ENCODE results near the gene UPF3A.
"Not testable (repeated sequence)": the region's sequence is repeated elsewhere in the genome, so short reads cannot be mapped to it uniquely, and the experiment has no call there.

The UPF3A gene

GRCh38 chr13:114281351-114282040, at the start of gene UPF3A:
Gene UPF3A (plus strand): TSS chr13:114281601. CDS start chr13:114281640, 39 bp downstream.
- peak; percentile 68 for DNase-seq

- no peak for DNase-seq
Measured at GRCh38 chr13:114231886-114232285, 49.5 kb upstream of the UPF3A start.

- no peak for DNase-seq
Measured at GRCh38 chr13:114234266-114234644, 47.1 kb upstream of the UPF3A start.

- DNase-seq = peak; percentile 41
Measured at GRCh38 chr13:114234645-114235421, 46.6 kb upstream of the UPF3A start, which contains the start of gene CDC16. Gene CDC16 (plus strand): TSS chr13:114234897. CDS start chr13:114235085, 188 bp downstream.

- DNase-seq = no peak
Measured at GRCh38 chr13:114235697-114236096, 45.7 kb upstream of the UPF3A start.

- no peak for DNase-seq
Measured at GRCh38 chr13:114236227-114236626, 45.2 kb upstream of the UPF3A start.

- no peak for DNase-seq
Measured at GRCh38 chr13:114237415-114238112, 43.8 kb upstream of the UPF3A start.

- no peak for DNase-seq
Measured at GRCh38 chr13:114241918-114242317, 39.5 kb upstream of the UPF3A start.

GRCh38 chr13:114243971-114244370, 37.4 kb upstream of the UPF3A start:
- no peak for DNase-seq

- DNase-seq = no peak
Measured at GRCh38 chr13:114244637-114245036, 36.8 kb upstream of the UPF3A start.

- no peak for DNase-seq
Measured at GRCh38 chr13:114248011-114248410, 33.4 kb upstream of the UPF3A start.

- no peak for DNase-seq
Measured at GRCh38 chr13:114249077-114249476, 32.3 kb upstream of the UPF3A start.

GRCh38 chr13:114251639-114252440, 29.6 kb upstream of the UPF3A start:
- not testable (repeated sequence) for DNase-seq

- DNase-seq = no peak
Measured at GRCh38 chr13:114256547-114256946, 24.9 kb upstream of the UPF3A start.

- DNase-seq = no peak
Measured at GRCh38 chr13:114257014-114257413, 24.4 kb upstream of the UPF3A start.

- no peak for DNase-seq
Measured at GRCh38 chr13:114258589-114258988, 22.8 kb upstream of the UPF3A start.

GRCh38 chr13:114259374-114259773, 22.0 kb upstream of the UPF3A start:
- DNase-seq = peak; percentile 43

- peak; percentile 78 for DNase-seq
Measured at GRCh38 chr13:114259974-114260373, 21.4 kb upstream of the UPF3A start.

- no peak for DNase-seq
Measured at GRCh38 chr13:114260814-114261213, 20.6 kb upstream of the UPF3A start.

GRCh38 chr13:114261328-114261965, 20.0 kb upstream of the UPF3A start:
- DNase-seq = no peak

GRCh38 chr13:114263578-114263977, 17.8 kb upstream of the UPF3A start:
- DNase-seq = no peak

GRCh38 chr13:114264313-114264712, 17.1 kb upstream of the UPF3A start:
- DNase-seq = not testable (repeated sequence)

Measured in NCI-H510A treated with DMSO at 0.1 percent for 48 hours (cell line).